GM12874 (cell line): ENCODE measurements around the gene MMP24.

ENCODE experiments used
- CTCF ChIP-seq: IDR thresholded peaks from 2 replicates; pipeline ENCODE4 v1.5.1; 2011; ENCODE audit warnings: low read depth, mild to moderate bottlenecking, control low read depth, low read length, moderate library complexity; ENCODE audit not compliant: insufficient read depth

The MMP24 gene

GRCh38 chr20:35287509-35288324 is 61.2 kb downstream of the MMP24 start:
- TF ChIP-seq CTCF = no peak

GRCh38 chr20:35288325-35289060 is 62.0 kb downstream of the MMP24 start:
- TF ChIP-seq CTCF = no peak

GRCh38 chr20:35290186-35290886 is 63.8 kb downstream of the MMP24 start:
- no peak for TF ChIP-seq CTCF

GRCh38 chr20:35290887-35291417 is 64.5 kb downstream of the MMP24 start:
- no peak for TF ChIP-seq CTCF

- TF ChIP-seq CTCF = no peak
These were observed 65.4 kb downstream of the MMP24 start, which contains the start of gene FAM83C for GRCh38 chr20:35291654-35292503. FAM83C (minus strand) TSS chr20:35292425; CDS start chr20:35292304, 121 bp downstream.

- no peak for TF ChIP-seq CTCF
These were observed 66.2 kb downstream of the MMP24 start for GRCh38 chr20:35292504-35293285.
